Epithelial cell of proximal tubule (primary cell): ENCODE data around the gene RIMBP2. TPM values are rescaled to one million over a fixed set of nuclear protein-coding genes. Genes with fewer than 3 reads are reported as not detected.

Source experiments
- DNase-seq: peaks from one replicate; pipeline ENCODE4 v3.0.0-alpha.2; 2011; ENCODE audit warnings: low read depth
- H3K4me3 ChIP-seq: 2 replicates; pipeline ENCODE4 v1.5.1; 2011; ENCODE audit warnings: low read depth, mild to moderate bottlenecking, low read length
- total RNA-seq: library from RNA; depleted of rRNA; stranded (reverse); fragments of >200 nt; gene quantifications from 2 replicates; pipeline ENCODE4 v1.2.3, GENCODE V29; 2015
- TF ChIP-seq, protein P1 (sequence below): conservative IDR thresholded peaks from 2 replicates; pipeline ENCODE4 v1.5.1; 2012; ENCODE audit warnings: low read depth, mild to moderate bottlenecking, low read length

RIMBP2 gene
- total RNA-seq, 1 donor from 2014 or later = 0.98 TPM

DNA sequence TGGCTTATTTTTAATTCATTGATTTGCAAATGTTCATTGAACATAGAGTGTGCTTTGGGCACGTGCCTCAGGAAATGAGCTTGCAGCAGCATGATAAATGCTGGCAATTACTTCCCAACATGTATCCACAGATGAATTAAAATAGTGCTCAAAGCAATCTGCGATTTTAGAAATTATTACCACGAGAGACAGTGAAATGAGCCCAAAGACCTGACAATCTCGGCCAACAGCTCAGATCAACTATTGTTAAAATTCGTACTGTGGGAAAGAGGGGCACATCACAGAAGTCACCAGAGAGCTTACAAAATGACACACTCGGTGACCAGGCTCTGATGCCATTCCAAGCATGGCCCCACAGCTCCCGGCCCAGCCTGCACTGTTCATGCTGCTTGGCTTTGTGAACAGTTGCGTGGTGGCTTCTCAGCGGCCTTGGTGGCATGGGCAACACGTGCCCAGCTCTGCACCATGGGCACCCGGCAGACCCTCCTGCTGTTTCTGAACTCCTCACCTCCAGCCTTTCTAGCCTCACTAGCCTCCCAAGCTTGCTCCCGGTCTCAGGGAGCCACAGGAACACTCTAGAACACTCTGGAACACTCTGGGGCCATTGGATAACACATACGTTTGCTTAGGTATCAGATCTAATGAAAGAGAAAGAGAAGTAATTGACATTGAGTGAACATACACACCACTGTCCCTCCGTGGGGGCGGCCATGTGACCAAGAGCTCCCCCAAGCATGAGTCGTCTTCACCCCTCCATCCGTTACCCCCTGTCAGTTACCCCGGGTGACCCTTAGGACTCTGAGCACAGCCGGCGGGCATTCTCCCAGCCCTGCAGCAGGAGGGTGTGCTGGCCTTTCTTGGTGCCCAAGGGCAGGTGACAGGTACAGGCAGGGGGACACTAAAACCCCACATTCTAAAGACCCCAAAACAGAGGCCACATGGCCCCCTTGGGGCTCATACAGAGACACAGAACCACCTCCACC lies 28.0 kb downstream of the RIMBP2 start:
- TF ChIP-seq, protein P1, sequence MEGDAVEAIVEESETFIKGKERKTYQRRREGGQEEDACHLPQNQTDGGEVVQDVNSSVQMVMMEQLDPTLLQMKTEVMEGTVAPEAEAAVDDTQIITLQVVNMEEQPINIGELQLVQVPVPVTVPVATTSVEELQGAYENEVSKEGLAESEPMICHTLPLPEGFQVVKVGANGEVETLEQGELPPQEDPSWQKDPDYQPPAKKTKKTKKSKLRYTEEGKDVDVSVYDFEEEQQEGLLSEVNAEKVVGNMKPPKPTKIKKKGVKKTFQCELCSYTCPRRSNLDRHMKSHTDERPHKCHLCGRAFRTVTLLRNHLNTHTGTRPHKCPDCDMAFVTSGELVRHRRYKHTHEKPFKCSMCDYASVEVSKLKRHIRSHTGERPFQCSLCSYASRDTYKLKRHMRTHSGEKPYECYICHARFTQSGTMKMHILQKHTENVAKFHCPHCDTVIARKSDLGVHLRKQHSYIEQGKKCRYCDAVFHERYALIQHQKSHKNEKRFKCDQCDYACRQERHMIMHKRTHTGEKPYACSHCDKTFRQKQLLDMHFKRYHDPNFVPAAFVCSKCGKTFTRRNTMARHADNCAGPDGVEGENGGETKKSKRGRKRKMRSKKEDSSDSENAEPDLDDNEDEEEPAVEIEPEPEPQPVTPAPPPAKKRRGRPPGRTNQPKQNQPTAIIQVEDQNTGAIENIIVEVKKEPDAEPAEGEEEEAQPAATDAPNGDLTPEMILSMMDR = no peak
- H3K4me3 ChIP-seq = no peak overlapping the region
- DNase-seq = no peak

DNA sequence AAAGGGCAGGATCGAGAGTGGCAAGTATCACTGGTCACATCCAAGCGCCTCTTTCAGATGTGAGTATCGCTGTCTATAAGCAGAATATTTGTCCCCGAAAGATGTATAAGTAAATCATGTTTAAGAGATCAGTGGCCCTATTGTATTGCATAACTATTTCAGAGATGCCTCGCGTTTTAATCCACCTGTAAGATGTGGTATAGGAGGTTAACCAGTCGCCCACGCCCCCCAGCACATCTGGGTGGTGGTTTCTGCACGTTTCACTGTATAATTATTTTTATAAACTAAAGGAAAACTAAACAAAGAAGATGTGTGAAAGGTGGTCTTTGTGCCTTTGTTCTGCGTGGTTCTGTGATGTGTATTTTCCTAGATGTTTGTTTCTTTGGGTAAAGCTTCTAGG lies 28.9 kb downstream of the RIMBP2 start:
- H3K4me3 ChIP-seq = no peak overlapping the region
- DNase-seq = no peak
- TF ChIP-seq, protein P1 = no peak

- TF ChIP-seq, protein P1 = no peak
- H3K4me3 ChIP-seq = no peak overlapping the region
These were observed 29.5 kb downstream of the RIMBP2 start for GRCh38 chr12:130686511-130686991.

DNA sequence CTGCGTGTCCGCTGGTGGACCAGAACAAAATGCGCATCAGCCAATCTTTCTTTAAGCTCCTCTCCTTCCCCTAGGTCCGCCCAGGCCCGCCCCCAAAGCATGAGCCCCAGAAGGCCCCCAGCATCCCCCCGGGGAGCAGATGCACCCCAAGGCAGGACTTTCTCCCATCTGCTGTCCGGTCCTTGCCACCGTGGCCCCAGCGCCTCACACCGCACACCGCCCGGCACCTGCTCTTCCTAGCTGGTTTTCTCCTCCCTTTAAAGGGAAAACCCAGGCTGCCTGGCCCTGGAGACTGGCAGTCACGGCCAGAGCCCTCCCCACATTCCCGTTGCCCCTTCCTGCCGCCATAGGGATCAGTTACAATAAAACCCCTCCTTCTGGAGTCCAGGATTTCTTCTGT lies 30.2 kb downstream of the RIMBP2 start:
- no peak for DNase-seq
- TF ChIP-seq, protein P1 = no peak
- no peak overlapping the region for H3K4me3 ChIP-seq

More at GRCh38 chr12:130686511-130686991, 29.5 kb downstream of the RIMBP2 start:
- no peak for DNase-seq

- no peak for DNase-seq
- TF ChIP-seq, protein P1 = no peak
- H3K4me3 ChIP-seq = no peak overlapping the region
These were observed 30.8 kb downstream of the RIMBP2 start for GRCh38 chr12:130685250-130685787.

- DNase-seq = no peak
- TF ChIP-seq, protein P1 = no peak
- H3K4me3 ChIP-seq = no peak overlapping the region
These were observed 32.3 kb downstream of the RIMBP2 start for GRCh38 chr12:130683811-130684210.
